HepG2 (cell line): Measurements from ENCODE around the gene FLVCR1. TPM values are rescaled to one million over a fixed set of nuclear protein-coding genes. Genes with fewer than 3 reads are reported as not detected.

ENCODE experiments used
- ATAC-seq: fragments of 200-7000 bp; cut with Tn5 transposase; 3 replicates; pipeline ENCODE4 v1.9.1; 2020; ENCODE audit warnings: mild to moderate bottlenecking, moderate library complexity
- BruUV-seq: library from RNA; stranded (reverse); fragments of 400-500 nt; replicated peaks from 2 replicates; lab custom pipeline; 2021; lab: Mats Ljungman, UMichigan
- CTCF ChIA-PET: fragments of 300-600 bp; formaldehyde crosslinking; extraction: SDS; loops from one replicate; lab custom pipeline; 2021; ENCODE audit warnings: low total read pairs, inconsistent platforms, low intra/inter-chr PET ratio; lab: Yijun Ruan, JAX
- POLR2A ChIA-PET: fragments of 350-600 bp; sonication (Branson Sonifier 250); formaldehyde crosslinking; loops from one replicate; lab custom pipeline; 2020; ENCODE audit warnings: antibody characterized with exemption, inconsistent platforms; lab: Yijun Ruan, JAX
- DNase-seq: peaks from one replicate; pipeline ENCODE4 v3.0.0-alpha.2; 2015; ENCODE audit warnings: low spot score
- FAIRE-seq: peaks from 3 replicates; lab custom pipeline; 2011; peaks lifted over from hg19 to GRCh38; lab: Jason Lieb, UNC
- H2AFZ ChIP-seq: one replicate; pipeline ENCODE4 v1.6.1; 2011; ENCODE audit warnings: low read length, inconsistent platforms
- H3K27ac ChIP-seq: fragments of 300-600 bp; 3 replicates; pipeline ENCODE4 v1.8.0; 2011; ENCODE audit warnings: mixed run types, mild to moderate bottlenecking, mixed read lengths, low read length, inconsistent platforms; ENCODE audit not compliant: insufficient read depth; ENCODE audit errors: extremely low read length
- H3K27me3 ChIP-seq, 2 experiments: fragments of 200-600 bp in 1 of 2; 2 replicates in 1 of 2; 3 replicates in 1 of 2; pipeline versions ENCODE4 v1.6.0 to v1.8.0; 2011; ENCODE audit warnings: low read length in 2 of 2, mild to moderate bottlenecking in 2 of 2, moderate library complexity in 2 of 2, inconsistent platforms in 1 of 2; ENCODE audit not compliant: insufficient read depth in 2 of 2, control insufficient read depth in 1 of 2
- H3K36me3 ChIP-seq, 2 experiments: fragments of 200-600 bp in 1 of 2; replicated peaks in 1 of 2; 2 replicates in 1 of 2; 3 replicates in 1 of 2; pipeline versions ENCODE4 v1.5.1 to v1.8.0; 2011; ENCODE audit warnings: low read length in 2 of 2, inconsistent platforms in 1 of 2; ENCODE audit not compliant: insufficient read depth in 2 of 2, control insufficient read depth in 1 of 2
- H3K4me1 ChIP-seq: 2 replicates; pipeline ENCODE4 v1.5.1; 2012; ENCODE audit warnings: low read length, inconsistent platforms; ENCODE audit not compliant: insufficient read depth
- H3K4me2 ChIP-seq: 2 replicates; pipeline ENCODE4 v1.6.0; 2011; ENCODE audit warnings: low read depth, low read length, inconsistent platforms
- H3K4me3 ChIP-seq, 3 experiments: fragments of 200-600 bp in 1 of 3; sonication (generic), shearing (Covaris generic) in 1 of 3; replicated peaks in 1 of 3; 2 replicates each; pipeline ENCODE4 v1.5.1; 2011 to 2016; ENCODE audit warnings: low read length in 3 of 3, inconsistent platforms in 2 of 3, low read depth in 2 of 3, mild to moderate bottlenecking in 2 of 3, control low read depth in 1 of 3, mixed read lengths in 1 of 3; ENCODE audit not compliant: insufficient read depth in 1 of 3
- H3K79me2 ChIP-seq: one replicate; pipeline ENCODE4 v1.6.1; 2011; ENCODE audit warnings: low read length, inconsistent platforms; ENCODE audit not compliant: insufficient read depth
- H3K9ac ChIP-seq: 2 replicates; pipeline ENCODE4 v1.6.0; 2011; ENCODE audit warnings: mild to moderate bottlenecking, low read depth, low read length, inconsistent platforms; ENCODE audit not compliant: insufficient read depth
- H3K9me3 ChIP-seq: 2 replicates; pipeline ENCODE4 v1.5.1; 2012; ENCODE audit warnings: mild to moderate bottlenecking, low read length
- H4K20me1 ChIP-seq: 2 replicates; pipeline ENCODE4 v1.6.0; 2011; ENCODE audit warnings: inconsistent platforms, mild to moderate bottlenecking, low read length, moderate library complexity; ENCODE audit not compliant: insufficient read depth
- ATM ChIP-seq: fragments of 450-650 bp; IDR thresholded peaks from 2 replicates; pipeline ENCODE4 v1.7.1; 2017; ENCODE audit warnings: mild to moderate bottlenecking, borderline replicate concordance
- E2F5 ChIP-seq: sonication (generic); formaldehyde crosslinking; conservative IDR thresholded peaks from 2 replicates; pipeline ENCODE4 v1.4.0; 2020; ENCODE audit warnings: missing genetic modification reagents
- FOSL2 ChIP-seq: sonication (generic); formaldehyde crosslinking; IDR thresholded peaks from 2 replicates; pipeline ENCODE4 v1.4.0; 2020; ENCODE audit warnings: missing genetic modification reagents
- FOXA3 ChIP-seq: IDR thresholded peaks from 2 replicates; pipeline ENCODE4 v1.6.1; 2016; ENCODE audit warnings: missing genetic modification reagents, missing compliant biosample characterization
- FOXK1 ChIP-seq: sonication (generic); formaldehyde crosslinking; IDR thresholded peaks from 2 replicates; pipeline ENCODE4 v1.4.0; 2020; ENCODE audit warnings: low read depth, missing genetic modification reagents, borderline replicate concordance
- IKZF1 ChIP-seq: fragments of 450-650 bp; IDR thresholded peaks from 2 replicates; pipeline ENCODE4 v1.7.1; 2016
- MATR3 ChIP-seq: sonication (generic); formaldehyde crosslinking; IDR thresholded peaks from 2 replicates; pipeline ENCODE4 v1.4.0; 2020; ENCODE audit warnings: missing genetic modification reagents
- NCOA5 ChIP-seq: sonication (generic); formaldehyde crosslinking; IDR thresholded peaks from 2 replicates; pipeline ENCODE4 v1.4.0; 2020; ENCODE audit warnings: missing genetic modification reagents
- NFYC ChIP-seq: IDR thresholded peaks from 2 replicates; pipeline ENCODE4 v1.6.1; 2016; ENCODE audit warnings: missing genetic modification reagents, missing compliant biosample characterization
- PRPF4 ChIP-seq: fragments of 200-400 bp; formaldehyde crosslinking; IDR thresholded peaks from 2 replicates; pipeline ENCODE4 v1.6.1; 2016; ENCODE audit warnings: low read length, low read depth; ENCODE audit not compliant: poor library complexity, severe bottlenecking
- RFXAP ChIP-seq: sonication (generic); formaldehyde crosslinking; IDR thresholded peaks from 2 replicates; pipeline ENCODE4 v1.4.0; 2020; ENCODE audit warnings: missing genetic modification reagents, borderline replicate concordance
- XBP1 ChIP-seq: sonication (generic); formaldehyde crosslinking; IDR thresholded peaks from 2 replicates; pipeline ENCODE4 v1.5.0; 2020; ENCODE audit warnings: missing genetic modification reagents
- ZNF253 ChIP-seq: sonication (generic); formaldehyde crosslinking; IDR thresholded peaks from 2 replicates; pipeline ENCODE4 v1.8.0; 2022; ENCODE audit warnings: mild to moderate bottlenecking, missing genetic modification reagents, borderline replicate concordance
- ZNF317 ChIP-seq: sonication (generic); formaldehyde crosslinking; IDR thresholded peaks from 2 replicates; pipeline ENCODE4 v1.5.0; 2020; ENCODE audit warnings: mild to moderate bottlenecking, missing genetic modification reagents
- ZNF446 ChIP-seq: sonication (generic); formaldehyde crosslinking; IDR thresholded peaks from 2 replicates; pipeline ENCODE4 v1.5.0; 2020; ENCODE audit warnings: mild to moderate bottlenecking, missing genetic modification reagents
- ZNF563 ChIP-seq: sonication (generic); formaldehyde crosslinking; IDR thresholded peaks from 2 replicates; pipeline ENCODE4 v1.8.0; 2022; ENCODE audit warnings: mild to moderate bottlenecking, moderate library complexity, missing genetic modification reagents
- ZNF644 ChIP-seq: IDR thresholded peaks from 2 replicates; pipeline ENCODE4 v1.6.1; 2016; ENCODE audit warnings: low read depth
- WGBS: methylation state at CpG from one replicate; pipeline ENCODE4 v1.1.6; 2017; ENCODE audit warnings: low lambda C conversion rate; 5-methylcytosine and 5-hydroxymethylcytosine counted together
- in situ Hi-C: cut with HindIII; loops from 2 replicates; pipeline ENCODE4 v1.10.0; 2017; ENCODE audit warnings: low pct_unique_long_range_greater_than_20kb; ENCODE audit not compliant: extremely low pct_ligation_motif_present
- intact Hi-C: fragments of 100-400 bp; cut with micrococcal nuclease; formaldehyde crosslinking; loops from one replicate; pipeline ENCODE4 v1.10.0; 2022; ENCODE audit not compliant: unreplicated experiment
- polyA plus RNA-seq, 8 experiments: library from polyadenylated mRNA; depleted of rRNA in 3 of 8; stranded (reverse) in 7 of 8; unstranded in 1 of 8; fragments of >200 nt; fragmentation: Illumina TruSeq in 4 of 8; extraction: Trizol in 4 of 8; gene quantifications; 2 replicates each; pipeline versions ENCODE4 v1.2.1 to v1.2.3, GENCODE V29; 2011 to 2016; ENCODE audit warnings: low read depth in 4 of 8, missing spikeins in 1 of 8, mixed read lengths in 1 of 8; ENCODE audit not compliant: insufficient read depth in 1 of 8
- total RNA-seq, 5 experiments: library from RNA; depleted of rRNA; stranded (reverse); fragments of >200 nt; fragmentation: Illumina TruSeq; extraction: Trizol; gene quantifications; 2 replicates each; pipeline ENCODE4 v1.2.3, GENCODE V29; 2016; ENCODE audit warnings: low read depth in 1 of 5
- TF ChIP-seq, protein P1 (sequence below): IDR thresholded peaks from 2 replicates; pipeline ENCODE4 v1.6.1; 2016; ENCODE audit warnings: low read depth
- TF ChIP-seq, protein P2 (sequence below): sonication (generic); formaldehyde crosslinking; IDR thresholded peaks from 2 replicates; pipeline ENCODE4 v1.4.0; 2020; ENCODE audit warnings: missing genetic modification reagents

FLVCR1 gene
- total and polyA plus RNA-seq, 2 of the 13 experiments (the other 11 are each of a cell fraction or from before 2014, with no cell fraction given): 14.8 to 39.8 TPM

DNA sequence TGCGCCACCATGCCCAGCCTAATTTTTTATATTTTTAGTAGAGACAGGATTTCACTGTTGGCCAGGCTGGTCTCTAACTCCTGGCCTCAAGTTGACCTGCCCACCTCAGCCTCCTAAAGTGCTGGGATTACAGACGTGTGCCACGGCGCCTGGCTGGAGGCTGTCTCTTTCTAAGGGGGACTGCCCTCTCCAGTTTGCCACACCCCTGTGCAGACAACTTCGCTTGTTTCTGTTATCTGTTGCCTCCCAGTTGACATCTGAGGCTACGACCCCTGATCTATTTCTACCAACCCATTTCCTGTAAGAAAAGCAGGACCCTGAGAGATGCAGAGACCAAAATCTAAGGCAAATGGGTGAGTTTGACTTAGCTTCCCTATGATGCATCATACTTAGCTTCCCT is 68.3 kb downstream of the FLVCR1 start (continued):
- TF ChIP-seq NCOA5 (no peak), ZNF317 (no peak), NFYC (CRISPR knock-in tag) (no peak), FOXA3 (no peak), ZNF253 (CRISPR knock-in tag) (no peak), IKZF1 (no peak), RFXAP (CRISPR knock-in tag) (no peak), ZNF644 (CRISPR knock-in tag) (no peak), FOSL2 (CRISPR knock-in tag) (no peak), MATR3 (CRISPR knock-in tag) (no peak), PRPF4 (no peak)
- TF ChIP-seq, protein P1, sequence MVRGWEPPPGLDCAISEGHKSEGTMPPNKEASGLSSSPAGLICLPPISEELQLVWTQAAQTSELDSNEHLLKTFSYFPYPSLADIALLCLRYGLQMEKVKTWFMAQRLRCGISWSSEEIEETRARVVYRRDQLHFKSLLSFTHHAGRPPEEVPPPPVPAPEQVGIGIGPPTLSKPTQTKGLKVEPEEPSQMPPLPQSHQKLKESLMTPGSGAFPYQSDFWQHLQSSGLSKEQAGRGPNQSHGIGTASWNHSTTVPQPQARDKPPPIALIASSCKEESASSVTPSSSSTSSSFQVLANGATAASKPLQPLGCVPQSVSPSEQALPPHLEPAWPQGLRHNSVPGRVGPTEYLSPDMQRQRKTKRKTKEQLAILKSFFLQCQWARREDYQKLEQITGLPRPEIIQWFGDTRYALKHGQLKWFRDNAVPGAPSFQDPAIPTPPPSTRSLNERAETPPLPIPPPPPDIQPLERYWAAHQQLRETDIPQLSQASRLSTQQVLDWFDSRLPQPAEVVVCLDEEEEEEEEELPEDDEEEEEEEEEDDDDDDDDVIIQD (CRISPR knock-in tag): no peak
- TF ChIP-seq, all 625 proteins: peak for 0

GRCh38 chr1:212928323-212929291 is 70.5 kb downstream of the FLVCR1 start:
- H2AFZ ChIP-seq: peak overlapping the region; percentile 78
- no peaks in the 10 kb centered on the region for H3K27me3 ChIP-seq
- FAIRE-seq: no peak
- H3K9me3 ChIP-seq: no peaks in the 10 kb centered on the region
- POLR2A ChIA-PET: interaction anchor here (1.3 kb wide), 1 partner anchor 137 kb away, joined by 3 read pairs; the partner anchor contains the start of genes NSL1 and TATDN3
- no peak for DNase-seq
- no TSS peak for BruUV-seq
- intact Hi-C loops: loop anchor here (10.0 kb wide), 1 partner anchor 126 kb away; the partner anchor contains the start of gene RPS6KC1
- 25% methylated on average over 8 of the region's 10 CpGs for WGBS
- H3K4me1 ChIP-seq: peaks cover 35% of the 10 kb centered on the region
- H3K4me3 ChIP-seq: no peak overlapping the region; a peak in 1 of 6 replicates
- peak overlapping the region; percentile 56 for H3K4me2 ChIP-seq
- peak; percentile 61 for ATAC-seq
- no peaks in the 10 kb centered on the region for H4K20me1 ChIP-seq
- H3K79me2 ChIP-seq: no peaks in the 10 kb centered on the region
- H3K36me3 ChIP-seq: no peaks in the 10 kb centered on the region
- CTCF ChIA-PET: no interaction called here
- no peak overlapping the region for H3K9ac ChIP-seq
- in situ Hi-C loops: no loop called here
- H3K27ac ChIP-seq: no peak overlapping the region
- no peak for TF ChIP-seq FOXK1 (CRISPR knock-in tag)
- no peak for TF ChIP-seq ZNF446
- no peak for TF ChIP-seq FOXA3
- TF ChIP-seq XBP1 (CRISPR knock-in tag): no peak
- no peak for TF ChIP-seq ZNF563
- no peak for TF ChIP-seq ATM
- TF ChIP-seq, protein P2, sequence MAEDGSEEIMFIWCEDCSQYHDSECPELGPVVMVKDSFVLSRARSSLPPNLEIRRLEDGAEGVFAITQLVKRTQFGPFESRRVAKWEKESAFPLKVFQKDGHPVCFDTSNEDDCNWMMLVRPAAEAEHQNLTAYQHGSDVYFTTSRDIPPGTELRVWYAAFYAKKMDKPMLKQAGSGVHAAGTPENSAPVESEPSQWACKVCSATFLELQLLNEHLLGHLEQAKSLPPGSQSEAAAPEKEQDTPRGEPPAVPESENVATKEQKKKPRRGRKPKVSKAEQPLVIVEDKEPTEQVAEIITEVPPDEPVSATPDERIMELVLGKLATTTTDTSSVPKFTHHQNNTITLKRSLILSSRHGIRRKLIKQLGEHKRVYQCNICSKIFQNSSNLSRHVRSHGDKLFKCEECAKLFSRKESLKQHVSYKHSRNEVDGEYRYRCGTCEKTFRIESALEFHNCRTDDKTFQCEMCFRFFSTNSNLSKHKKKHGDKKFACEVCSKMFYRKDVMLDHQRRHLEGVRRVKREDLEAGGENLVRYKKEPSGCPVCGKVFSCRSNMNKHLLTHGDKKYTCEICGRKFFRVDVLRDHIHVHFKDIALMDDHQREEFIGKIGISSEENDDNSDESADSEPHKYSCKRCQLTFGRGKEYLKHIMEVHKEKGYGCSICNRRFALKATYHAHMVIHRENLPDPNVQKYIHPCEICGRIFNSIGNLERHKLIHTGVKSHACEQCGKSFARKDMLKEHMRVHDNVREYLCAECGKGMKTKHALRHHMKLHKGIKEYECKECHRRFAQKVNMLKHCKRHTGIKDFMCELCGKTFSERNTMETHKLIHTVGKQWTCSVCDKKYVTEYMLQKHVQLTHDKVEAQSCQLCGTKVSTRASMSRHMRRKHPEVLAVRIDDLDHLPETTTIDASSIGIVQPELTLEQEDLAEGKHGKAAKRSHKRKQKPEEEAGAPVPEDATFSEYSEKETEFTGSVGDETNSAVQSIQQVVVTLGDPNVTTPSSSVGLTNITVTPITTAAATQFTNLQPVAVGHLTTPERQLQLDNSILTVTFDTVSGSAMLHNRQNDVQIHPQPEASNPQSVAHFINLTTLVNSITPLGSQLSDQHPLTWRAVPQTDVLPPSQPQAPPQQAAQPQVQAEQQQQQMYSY (CRISPR knock-in tag): no peak
- no peak for TF ChIP-seq E2F5 (CRISPR knock-in tag)
